ENCODE results near the gene FATE1. TPM values are rescaled to one million over a fixed set of nuclear protein-coding genes. Genes with fewer than 3 reads are reported as not detected.
"Not testable (repeated sequence)": the region's sequence is repeated elsewhere in the genome, so short reads cannot be mapped to it uniquely, and the experiment has no call there.

The FATE1 gene
- total RNA-seq, 1 donor from 2014 or later, result 0.52 TPM

- Histone ChIP-seq H3K27ac (ENCODE audit: low read depth, low read length) (no peak within 1 kb of the TSS), H3K4me1 (ENCODE audit: control insufficient read depth in 3 of 3, insufficient read depth in 3 of 3, low read length in 3 of 3) (no peaks in the 10 kb centered on the region), H3K9me3 (ENCODE audit: control insufficient read depth in 3 of 3, low read length in 3 of 3) (no peaks in the 10 kb centered on the region), H3K4me3 (ENCODE audit: low read length in 3 of 3) (peak within 1 kb of the TSS in 2 of 3 donors; percentile 48 to 54), H3K27me3 (ENCODE audit: control insufficient read depth in 3 of 3, insufficient read depth in 3 of 3, low read length in 3 of 3) (peaks cover 0 to 12% (median 7%) of the 10 kb centered on the region in 3 donors), H3K9ac (ENCODE audit: low read depth in 1 of 3, low read length in 3 of 3) (peak within 1 kb of the TSS in 1 of 3 donors; percentile 33), H3K36me3 (ENCODE audit: control insufficient read depth in 3 of 3, insufficient read depth in 3 of 3, low read length in 3 of 3) (no peaks in the 10 kb centered on the region)
Observed at GRCh38 chrX:151694661-151695582, 20.9 kb upstream of the FATE1 start, which contains the start of gene PRRG3. Gene PRRG3 (plus strand): TSS chrX:151695458. CDS start chrX:151698815, 3,357 bp downstream.

DNA sequence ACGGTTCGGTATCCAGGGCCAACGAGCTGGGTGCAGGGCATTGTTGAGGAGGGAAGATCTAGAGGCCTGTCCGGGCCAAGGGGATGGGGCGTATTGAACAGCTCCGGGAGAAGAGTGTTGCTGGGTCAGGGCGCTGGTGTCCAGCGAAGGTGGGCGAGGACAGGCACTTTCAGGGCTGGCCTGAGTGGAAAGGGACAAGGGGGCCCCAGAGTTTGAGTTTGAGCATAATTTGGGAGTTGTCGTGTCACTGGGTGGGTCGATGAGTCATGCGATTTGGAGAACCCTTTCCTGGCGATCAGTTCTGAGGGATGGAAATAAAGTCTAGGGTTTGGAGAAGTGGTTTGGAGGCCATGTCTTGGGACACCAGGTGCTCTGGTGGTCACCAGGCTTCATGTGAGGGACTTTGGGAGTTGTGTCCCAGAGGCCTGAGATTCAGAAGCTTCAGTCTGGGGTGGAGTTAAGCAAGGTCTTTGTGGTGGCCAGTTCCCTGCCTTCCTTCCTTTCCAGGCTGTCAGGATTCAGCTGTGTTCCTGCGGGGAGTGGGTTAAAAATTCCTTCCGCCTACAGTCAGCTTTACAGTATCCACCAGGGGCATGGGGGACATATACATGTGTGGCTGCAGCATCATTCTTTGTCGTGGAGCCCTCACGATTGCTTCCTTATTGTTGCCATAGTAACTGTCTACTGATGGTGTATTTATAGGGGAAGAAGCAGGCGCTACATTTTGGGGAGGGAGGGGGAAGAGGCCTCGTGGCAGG, 20.1 kb upstream of the FATE1 start:
- Histone ChIP-seq H3K36me3 (ENCODE audit: control insufficient read depth in 3 of 3, insufficient read depth in 3 of 3, low read length in 3 of 3) (no peaks in the 10 kb centered on the region), H3K9me3 (ENCODE audit: control insufficient read depth in 3 of 3, low read length in 3 of 3) (no peaks in the 10 kb centered on the region), H3K27ac (ENCODE audit: low read depth, low read length) (no peak overlapping the region), H3K27me3 (ENCODE audit: control insufficient read depth in 3 of 3, insufficient read depth in 3 of 3, low read length in 3 of 3) (peaks cover 0 to 12% (median 7%) of the 10 kb centered on the region in 3 donors), H3K4me1 (ENCODE audit: control insufficient read depth in 3 of 3, insufficient read depth in 3 of 3, low read length in 3 of 3) (no peaks in the 10 kb centered on the region), H3K4me3 (ENCODE audit: low read length in 3 of 3) (peak overlapping the region in 2 of 3 donors; percentile 48 to 54), H3K9ac (ENCODE audit: low read depth in 1 of 3, low read length in 3 of 3) (peak overlapping the region in 1 of 3 donors; percentile 33)

DNA sequence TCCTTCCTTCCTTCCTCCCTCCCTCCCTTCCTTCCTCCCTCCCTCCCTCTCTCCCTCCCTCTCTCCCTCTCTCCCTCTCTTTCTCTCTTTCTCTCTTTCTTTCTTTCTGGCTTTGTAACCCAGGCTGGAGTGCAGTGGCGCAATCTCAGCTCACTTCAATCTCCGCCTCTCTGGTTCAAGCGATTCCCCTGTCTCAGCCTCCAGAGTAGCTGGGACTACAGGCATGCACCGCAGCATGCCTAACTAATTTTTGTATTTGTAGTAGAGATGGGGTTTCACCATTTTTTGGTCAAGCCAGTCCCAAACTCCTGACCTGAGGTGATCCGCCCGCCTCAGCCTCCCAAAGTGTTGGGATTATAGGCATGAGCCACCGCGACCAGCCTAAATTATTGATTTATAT, 18.8 kb upstream of the FATE1 start:
- peaks cover 0 to 12% (median 7%) of the 10 kb centered on the region in 3 donors for H3K27me3 ChIP-seq (ENCODE audit: control insufficient read depth in 3 of 3, insufficient read depth in 3 of 3, low read length in 3 of 3)
- not testable (repeated sequence) for H3K36me3 ChIP-seq (ENCODE audit: control insufficient read depth in 3 of 3, insufficient read depth in 3 of 3, low read length in 3 of 3); H3K9me3 ChIP-seq (ENCODE audit: control insufficient read depth in 3 of 3, low read length in 3 of 3); H3K4me1 ChIP-seq (ENCODE audit: control insufficient read depth in 3 of 3, insufficient read depth in 3 of 3, low read length in 3 of 3); H3K4me3 ChIP-seq (ENCODE audit: low read length in 3 of 3); H3K9ac ChIP-seq (ENCODE audit: low read depth in 1 of 3, low read length in 3 of 3)
- peak overlapping the region; percentile 19 for H3K27ac ChIP-seq (ENCODE audit: low read depth, low read length)

GRCh38 chrX:151697522-151697921, 18.3 kb upstream of the FATE1 start:
- no peak overlapping the region for H3K4me3 ChIP-seq (ENCODE audit: low read length in 3 of 3)
- H3K4me1 ChIP-seq (ENCODE audit: control insufficient read depth in 3 of 3, insufficient read depth in 3 of 3, low read length in 3 of 3), result peaks cover 0 to under 1% (median 0%) of the 10 kb centered on the region in 3 donors
- no peaks in the 10 kb centered on the region for H3K9me3 ChIP-seq (ENCODE audit: control insufficient read depth in 3 of 3, low read length in 3 of 3)
- no peak overlapping the region for H3K9ac ChIP-seq (ENCODE audit: low read depth in 1 of 3, low read length in 3 of 3)
- no peaks in the 10 kb centered on the region for H3K36me3 ChIP-seq (ENCODE audit: control insufficient read depth in 3 of 3, insufficient read depth in 3 of 3, low read length in 3 of 3)
- peak overlapping the region; percentile 19 for H3K27ac ChIP-seq (ENCODE audit: low read depth, low read length)
- H3K27me3 ChIP-seq (ENCODE audit: control insufficient read depth in 3 of 3, insufficient read depth in 3 of 3, low read length in 3 of 3), result peaks cover 0 to 12% (median 7%) of the 10 kb centered on the region in 3 donors

- H3K4me1 ChIP-seq (ENCODE audit: control insufficient read depth in 3 of 3, insufficient read depth in 3 of 3, low read length in 3 of 3), result peaks cover 4 to 7% (median 5%) of the 10 kb centered on the region in 3 donors
- H3K9ac ChIP-seq (ENCODE audit: low read depth in 1 of 3, low read length in 3 of 3), result no peak overlapping the region
- no peak overlapping the region for H3K4me3 ChIP-seq (ENCODE audit: low read length in 3 of 3)
- peaks cover 0 to 12% (median 7%) of the 10 kb centered on the region in 3 donors for H3K27me3 ChIP-seq (ENCODE audit: control insufficient read depth in 3 of 3, insufficient read depth in 3 of 3, low read length in 3 of 3)
- no peaks in the 10 kb centered on the region for H3K9me3 ChIP-seq (ENCODE audit: control insufficient read depth in 3 of 3, low read length in 3 of 3)
- H3K36me3 ChIP-seq (ENCODE audit: control insufficient read depth in 3 of 3, insufficient read depth in 3 of 3, low read length in 3 of 3), result no peaks in the 10 kb centered on the region
- H3K27ac ChIP-seq (ENCODE audit: low read depth, low read length), result no peak overlapping the region
Observed at GRCh38 chrX:151698485-151698884, 17.4 kb upstream of the FATE1 start.

GRCh38 chrX:151699746-151700145, 16.1 kb upstream of the FATE1 start:
- H3K9me3 ChIP-seq (ENCODE audit: control insufficient read depth in 3 of 3, low read length in 3 of 3), result no peaks in the 10 kb centered on the region
- H3K4me3 ChIP-seq (ENCODE audit: low read length in 3 of 3), result no peak overlapping the region
- H3K9ac ChIP-seq (ENCODE audit: low read depth in 1 of 3, low read length in 3 of 3), result no peak overlapping the region
- peaks cover 5 to 8% (median 8%) of the 10 kb centered on the region in 3 donors for H3K4me1 ChIP-seq (ENCODE audit: control insufficient read depth in 3 of 3, insufficient read depth in 3 of 3, low read length in 3 of 3)
- H3K27me3 ChIP-seq (ENCODE audit: control insufficient read depth in 3 of 3, insufficient read depth in 3 of 3, low read length in 3 of 3), result peaks cover 0 to 7% (median 6%) of the 10 kb centered on the region in 3 donors
- H3K36me3 ChIP-seq (ENCODE audit: control insufficient read depth in 3 of 3, insufficient read depth in 3 of 3, low read length in 3 of 3), result no peaks in the 10 kb centered on the region
- H3K27ac ChIP-seq (ENCODE audit: low read depth, low read length), result no peak overlapping the region

- Histone ChIP-seq H3K9me3 (ENCODE audit: control insufficient read depth in 3 of 3, low read length in 3 of 3) (no peaks in the 10 kb centered on the region), H3K9ac (ENCODE audit: low read depth in 1 of 3, low read length in 3 of 3) (no peak overlapping the region), H3K27me3 (ENCODE audit: control insufficient read depth in 3 of 3, insufficient read depth in 3 of 3, low read length in 3 of 3) (peaks cover 0 to 6% (median 5%) of the 10 kb centered on the region in 3 donors), H3K4me3 (ENCODE audit: low read length in 3 of 3) (no peak overlapping the region), H3K36me3 (ENCODE audit: control insufficient read depth in 3 of 3, insufficient read depth in 3 of 3, low read length in 3 of 3) (no peaks in the 10 kb centered on the region), H3K27ac (ENCODE audit: low read depth, low read length) (no peak overlapping the region), H3K4me1 (ENCODE audit: control insufficient read depth in 3 of 3, insufficient read depth in 3 of 3, low read length in 3 of 3) (peaks cover 5 to 8% (median 8%) of the 10 kb centered on the region in 3 donors)
Observed at GRCh38 chrX:151700581-151700980, 15.3 kb upstream of the FATE1 start.

DNA sequence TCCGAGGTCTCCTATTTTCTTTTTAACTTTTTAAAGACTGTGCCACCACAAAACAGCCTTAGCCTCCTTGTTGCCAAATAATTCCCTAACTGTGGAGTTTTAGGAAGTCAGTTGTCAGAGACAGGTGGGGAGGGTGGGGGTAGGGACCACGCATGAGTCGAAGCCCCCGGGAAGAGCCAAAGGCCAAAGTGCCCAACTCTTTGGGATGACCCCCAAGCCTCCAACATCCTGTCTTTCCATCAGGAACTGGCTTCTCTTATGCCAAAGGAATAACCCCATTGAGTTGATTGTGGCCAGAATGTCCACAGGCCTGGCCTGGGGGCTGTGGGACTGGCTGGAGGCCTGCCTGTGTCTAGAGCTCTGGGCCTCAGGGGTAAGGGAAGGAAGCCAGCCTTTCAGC, 14.8 kb upstream of the FATE1 start:
- H3K4me1 ChIP-seq (ENCODE audit: control insufficient read depth in 3 of 3, insufficient read depth in 3 of 3, low read length in 3 of 3), result peaks cover 5 to 8% (median 8%) of the 10 kb centered on the region in 3 donors
- H3K27me3 ChIP-seq (ENCODE audit: control insufficient read depth in 3 of 3, insufficient read depth in 3 of 3, low read length in 3 of 3), result peaks cover 0 to under 1% (median 0%) of the 10 kb centered on the region in 3 donors
- no peak overlapping the region for H3K4me3 ChIP-seq (ENCODE audit: low read length in 3 of 3)
- no peak overlapping the region for H3K27ac ChIP-seq (ENCODE audit: low read depth, low read length)
- no peaks in the 10 kb centered on the region for H3K9me3 ChIP-seq (ENCODE audit: control insufficient read depth in 3 of 3, low read length in 3 of 3)
- no peaks in the 10 kb centered on the region for H3K36me3 ChIP-seq (ENCODE audit: control insufficient read depth in 3 of 3, insufficient read depth in 3 of 3, low read length in 3 of 3)
- no peak overlapping the region for H3K9ac ChIP-seq (ENCODE audit: low read depth in 1 of 3, low read length in 3 of 3)

GRCh38 chrX:151701531-151701930, 14.3 kb upstream of the FATE1 start:
- Histone ChIP-seq H3K4me3 (ENCODE audit: low read length in 3 of 3) (no peak overlapping the region), H3K27me3 (ENCODE audit: control insufficient read depth in 3 of 3, insufficient read depth in 3 of 3, low read length in 3 of 3) (no peaks in the 10 kb centered on the region), H3K36me3 (ENCODE audit: control insufficient read depth in 3 of 3, insufficient read depth in 3 of 3, low read length in 3 of 3) (no peaks in the 10 kb centered on the region), H3K9me3 (ENCODE audit: control insufficient read depth in 3 of 3, low read length in 3 of 3) (no peaks in the 10 kb centered on the region), H3K9ac (ENCODE audit: low read depth in 1 of 3, low read length in 3 of 3) (no peak overlapping the region), H3K27ac (ENCODE audit: low read depth, low read length) (no peak overlapping the region), H3K4me1 (ENCODE audit: control insufficient read depth in 3 of 3, insufficient read depth in 3 of 3, low read length in 3 of 3) (peaks cover 5 to 8% (median 8%) of the 10 kb centered on the region in 3 donors)

Data from skeletal muscle tissue (tissue), 4 donors.